IPS DF 6.9 (cell line): ENCODE data around the gene TAPT1.
"Not testable (repeated sequence)": the region's sequence is repeated elsewhere in the genome, so short reads cannot be mapped to it uniquely, and the experiment has no call there.

ENCODE experiments used
- DNase-seq: peaks from one replicate; pipeline ENCODE4 v3.0.0-alpha.2; 2013; ENCODE audit warnings: low read depth, low spot score
- H3K27ac ChIP-seq: one replicate; pipeline ENCODE4 v1.5.1; 2013; ENCODE audit warnings: low read length, control low read depth
- H3K27me3 ChIP-seq: 2 replicates; pipeline ENCODE4 v1.6.1; 2013; ENCODE audit warnings: mild to moderate bottlenecking, low read length; ENCODE audit not compliant: control insufficient read depth, insufficient read depth
- H3K36me3 ChIP-seq: 2 replicates; pipeline ENCODE4 v1.6.1; 2013; ENCODE audit warnings: low read length; ENCODE audit not compliant: control insufficient read depth, insufficient read depth
- H3K4me1 ChIP-seq: 2 replicates; pipeline ENCODE4 v1.6.1; 2013; ENCODE audit warnings: low read length; ENCODE audit not compliant: control insufficient read depth, insufficient read depth
- H3K4me3 ChIP-seq: 2 replicates; pipeline ENCODE4 v1.5.1; 2013; ENCODE audit warnings: mild to moderate bottlenecking, low read length
- H3K9me3 ChIP-seq: 2 replicates; pipeline ENCODE4 v1.6.1; 2013; ENCODE audit warnings: low read length, inconsistent platforms; ENCODE audit not compliant: control insufficient read depth, insufficient read depth
- WGBS: extraction: QIAGEN DNeasy Blood & Tissue Kit; methylation state at CpG from one replicate; pipeline ENCODE4 v1.1.7; 2013; ENCODE audit warnings: mixed read lengths, missing lambda C conversion rate; ENCODE audit not compliant: insufficient read length, insufficient coverage; 5-methylcytosine and 5-hydroxymethylcytosine counted together

The TAPT1 gene

GRCh38 chr4:16157609-16158503 is 68.4 kb downstream of the TAPT1 start:
- Histone ChIP-seq H3K27me3 (no peaks in the 10 kb centered on the region), H3K27ac (no peak overlapping the region), H3K9me3 (no peaks in the 10 kb centered on the region), H3K36me3 (no peaks in the 10 kb centered on the region), H3K4me1 (no peaks in the 10 kb centered on the region), H3K4me3 (no peak overlapping the region)
- WGBS, result no CpG with 5 or more reads among the region's 14 CpGs
- DNase-seq, result no peak

DNA sequence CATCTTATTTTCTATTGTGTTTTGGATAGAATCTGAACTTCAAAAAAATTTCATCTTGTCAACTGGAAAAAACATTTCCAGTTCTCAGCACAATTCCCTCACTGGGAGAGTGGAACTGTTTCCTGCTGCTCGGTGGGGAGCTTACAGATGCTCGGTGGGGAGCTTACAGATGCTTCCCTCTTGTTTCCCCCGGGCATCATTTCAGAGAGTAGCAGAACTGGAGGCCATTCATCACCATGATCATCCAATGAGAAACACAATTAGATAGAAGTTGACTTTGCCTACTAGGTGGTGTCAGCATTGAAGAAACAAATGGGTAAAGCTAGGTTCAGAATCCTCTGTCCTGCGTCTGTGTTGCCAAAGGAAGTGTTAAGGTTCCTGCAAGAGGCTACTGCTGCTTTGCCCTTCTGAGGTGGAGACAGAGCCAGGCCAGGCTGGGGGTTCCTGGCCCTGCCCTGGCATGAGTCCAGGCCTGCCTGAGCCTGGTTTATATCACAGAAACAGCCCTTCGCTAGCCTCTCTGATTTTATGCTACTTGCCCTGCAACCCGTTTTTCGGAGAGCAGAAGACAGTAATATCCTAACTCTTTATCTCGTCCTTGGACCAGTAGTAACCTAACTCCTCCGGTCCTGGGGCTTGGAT is 70.6 kb downstream of the TAPT1 start:
- H3K4me1 ChIP-seq, result no peaks in the 10 kb centered on the region
- no peaks in the 10 kb centered on the region for H3K9me3 ChIP-seq
- no peak overlapping the region for H3K27ac ChIP-seq
- no peaks in the 10 kb centered on the region for H3K36me3 ChIP-seq
- DNase-seq, result no peak
- no peak overlapping the region for H3K4me3 ChIP-seq
- WGBS, result no CpG with 5 or more reads among the region's 9 CpGs
- no peaks in the 10 kb centered on the region for H3K27me3 ChIP-seq

DNA sequence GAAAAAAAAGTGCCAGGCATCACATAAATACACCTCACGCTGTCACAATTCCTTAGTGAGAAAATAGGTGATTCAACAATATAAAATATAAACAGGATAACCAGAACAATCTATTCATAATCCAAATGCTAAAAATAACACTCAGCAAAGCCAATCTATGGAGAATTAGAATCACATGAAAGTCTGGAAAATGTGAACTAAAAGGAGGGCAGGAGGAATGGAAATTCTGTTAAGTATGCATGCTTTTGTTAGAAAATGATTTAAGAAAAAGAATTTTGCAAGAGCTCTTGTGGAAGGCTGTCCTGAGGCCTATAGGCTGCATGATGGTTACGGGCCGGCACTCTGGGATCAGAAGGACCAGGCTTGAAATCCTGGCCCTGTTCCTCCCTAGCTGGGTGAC is 71.8 kb downstream of the TAPT1 start:
- H3K4me3 ChIP-seq, result no peak overlapping the region
- H3K4me1 ChIP-seq, result no peaks in the 10 kb centered on the region
- WGBS, result no CpG with 5 or more reads among the region's 3 CpGs
- no peaks in the 10 kb centered on the region for H3K9me3 ChIP-seq
- H3K27ac ChIP-seq, result no peak overlapping the region
- no peaks in the 10 kb centered on the region for H3K27me3 ChIP-seq
- DNase-seq, result no peak
- H3K36me3 ChIP-seq, result no peaks in the 10 kb centered on the region

DNA sequence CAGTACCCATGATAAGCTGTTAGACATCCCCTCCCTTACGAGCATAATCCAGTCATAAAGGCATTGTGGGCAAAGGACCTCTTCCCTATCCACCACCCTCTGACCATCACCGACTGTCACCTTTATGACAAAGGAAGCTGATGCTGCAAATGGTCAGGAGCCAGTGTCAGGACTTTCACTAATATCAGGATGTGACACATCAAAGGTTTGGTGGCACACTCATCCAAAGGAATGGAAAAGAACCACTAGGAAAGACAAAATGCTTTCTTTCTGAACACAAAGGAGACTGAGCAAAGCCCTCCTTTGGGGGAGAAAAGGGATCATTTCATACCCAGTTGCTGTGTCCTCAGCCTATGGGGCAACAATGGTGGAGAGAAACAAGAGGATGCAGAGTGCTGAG is 75.6 kb downstream of the TAPT1 start:
- no CpG with 5 or more reads among the region's 2 CpGs for WGBS
- DNase-seq, result no peak

GRCh38 chr4:16144913-16145312 is 81.4 kb downstream of the TAPT1 start:
- H3K4me1 ChIP-seq, DNase-seq, H3K27me3 ChIP-seq, H3K36me3 ChIP-seq, H3K4me3 ChIP-seq, H3K27ac ChIP-seq, H3K9me3 ChIP-seq: not testable (repeated sequence)
- no CpG with 5 or more reads among the region's 9 CpGs for WGBS

More for the DNA sequence above, 75.6 kb downstream of the TAPT1 start:
- Histone ChIP-seq H3K4me3 (no peak overlapping the region), H3K9me3 (no peaks in the 10 kb centered on the region), H3K36me3 (no peaks in the 10 kb centered on the region), H3K4me1 (no peaks in the 10 kb centered on the region), H3K27ac (no peak overlapping the region), H3K27me3 (no peaks in the 10 kb centered on the region)

- no peak for DNase-seq
- H3K4me1 ChIP-seq, result no peaks in the 10 kb centered on the region
- WGBS, result no CpG with 5 or more reads among the region's 5 CpGs
- no peak overlapping the region for H3K27ac ChIP-seq
- H3K9me3 ChIP-seq, result no peaks in the 10 kb centered on the region
- H3K27me3 ChIP-seq, result no peaks in the 10 kb centered on the region
- no peaks in the 10 kb centered on the region for H3K36me3 ChIP-seq
- H3K4me3 ChIP-seq, result no peak overlapping the region
Observed at GRCh38 chr4:16142598-16143310, 83.5 kb downstream of the TAPT1 start.

DNA sequence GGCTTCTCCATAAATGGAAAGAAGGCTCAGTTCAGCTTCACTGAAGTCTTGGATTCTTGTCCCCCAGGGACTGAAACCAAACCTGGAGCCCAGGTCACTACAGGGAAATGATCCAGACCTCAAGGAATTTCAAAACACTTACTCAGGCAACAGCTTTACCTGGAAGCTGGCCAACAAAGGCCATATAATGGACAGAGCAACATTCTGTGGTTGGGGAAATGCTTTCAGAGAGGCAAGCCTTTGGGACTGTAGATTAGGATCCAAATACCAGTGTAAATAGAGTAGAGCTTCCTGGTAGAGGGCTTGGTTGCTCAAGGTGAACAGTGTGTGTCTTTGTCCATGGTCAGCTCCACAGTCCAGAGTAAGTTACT is 85.4 kb downstream of the TAPT1 start:
- H3K36me3 ChIP-seq, result no peaks in the 10 kb centered on the region
- no peak overlapping the region for H3K4me3 ChIP-seq
- H3K27me3 ChIP-seq, result no peaks in the 10 kb centered on the region
- no peaks in the 10 kb centered on the region for H3K9me3 ChIP-seq
- H3K4me1 ChIP-seq, result no peaks in the 10 kb centered on the region
- no peak overlapping the region for H3K27ac ChIP-seq
- no peak for DNase-seq

GRCh38 chr4:16140231-16140878 is 85.9 kb downstream of the TAPT1 start:
- Histone ChIP-seq H3K4me1 (no peaks in the 10 kb centered on the region), H3K4me3 (no peak overlapping the region), H3K27me3 (no peaks in the 10 kb centered on the region), H3K27ac (no peak overlapping the region), H3K9me3 (no peaks in the 10 kb centered on the region), H3K36me3 (no peaks in the 10 kb centered on the region)
- no CpG with 5 or more reads among the region's 4 CpGs for WGBS
- no peak for DNase-seq

- no CpG with 5 or more reads among the region's 8 CpGs for WGBS
Observed at GRCh38 chr4:16139066-16139945, 87.0 kb downstream of the TAPT1 start.

More at GRCh38 chr4:16139066-16139945, 87.0 kb downstream of the TAPT1 start:
- no peaks in the 10 kb centered on the region for H3K9me3 ChIP-seq
- no peak for DNase-seq
- H3K27me3 ChIP-seq, result no peaks in the 10 kb centered on the region
- H3K4me3 ChIP-seq, result no peak overlapping the region
- H3K4me1 ChIP-seq, result no peaks in the 10 kb centered on the region
- H3K27ac ChIP-seq, result no peak overlapping the region
- H3K36me3 ChIP-seq, result no peaks in the 10 kb centered on the region
